HL-60 (cell line): ENCODE results near the gene GTF2H1.

ENCODE experiments used
- DNase-seq, 2 experiments: peaks; one replicate each; pipeline ENCODE4 v3.0.0-alpha.2; 2010 to 2020; ENCODE audit warnings: low read depth in 1 of 2, low spot score in 1 of 2
- H3K27ac ChIP-seq: fragments of 250-450 bp; sonication (Bioruptor Pico); replicated peaks from 2 replicates; pipeline ENCODE4 v1.5.1; 2020; ENCODE audit warnings: mild to moderate bottlenecking, moderate library complexity
- H3K27me3 ChIP-seq: fragments of 250-450 bp; sonication (Bioruptor Pico); 2 replicates; pipeline ENCODE4 v1.5.1; 2021; ENCODE audit warnings: mild to moderate bottlenecking, moderate library complexity; ENCODE audit not compliant: insufficient read depth, poor library complexity, severe bottlenecking
- H3K4me3 ChIP-seq: replicated peaks from 2 replicates; pipeline ENCODE4 v1.5.1; 2011; ENCODE audit warnings: mild to moderate bottlenecking, control low read depth, low read length; ENCODE audit not compliant: insufficient read depth
- CTCF ChIP-seq: IDR thresholded peaks from one replicate; pipeline ENCODE4 v1.5.1; 2011; ENCODE audit warnings: low read length, control low read depth, inconsistent platforms; ENCODE audit not compliant: insufficient read depth
- GABPA ChIP-seq: IDR thresholded peaks from 2 replicates; pipeline ENCODE4 v1.6.1; 2012; ENCODE audit warnings: low read depth
- POLR2AphosphoS5 ChIP-seq: IDR thresholded peaks from 2 replicates; pipeline ENCODE4 v1.6.1; 2012; ENCODE audit warnings: low read depth
- REST ChIP-seq: IDR thresholded peaks from 2 replicates; pipeline ENCODE4 v1.6.1; 2012; ENCODE audit warnings: low read depth; ENCODE audit not compliant: insufficient replicate concordance
- SPI1 ChIP-seq: IDR thresholded peaks from 2 replicates; pipeline ENCODE4 v1.6.1; 2012; ENCODE audit warnings: low read depth, mild to moderate bottlenecking, borderline replicate concordance
- long read RNA-seq: library from polyadenylated mRNA; unstranded; transcript quantifications from one replicate; pipeline ENCODE4 v2.0.0, GENCODE V29; 2020

The GTF2H1 gene
- long read RNA-seq, transcript GTF2H1-201 (15 exons, 2,982 nt): major isoform, 111 of 142 reads
- long read RNA-seq, partial matches to known transcripts: 14 of 142 reads
- long read RNA-seq, other reads (novel, unspliced or antisense): 10 of 142 reads

GRCh38 chr11:18321969-18322711, at the start of gene GTF2H1, which contains the start of gene HPS5:
GTF2H1 (plus strand) TSS chr11:18322567; CDS start chr11:18333075, 10,508 bp downstream.
HPS5 (minus strand) TSS chr11:18322140; CDS start chr11:18317858, 4,282 bp downstream.
- H3K27ac ChIP-seq: peak within 1 kb of the TSS; percentile 99
- peak; percentile 98 for DNase-seq
- peak within 1 kb of the TSS; percentile 82 for H3K4me3 ChIP-seq
- TF ChIP-seq SPI1 (peak; percentile 87), REST (no peak), CTCF (no peak), GABPA (peak; percentile 84), POLR2AphosphoS5 (peak; percentile 87; the same call in 1 of the 2 replicates)
- H3K27me3 ChIP-seq: no peaks in the 10 kb centered on the region

GRCh38 chr11:18277565-18278271, 44.6 kb upstream of the GTF2H1 start:
- Histone ChIP-seq H3K27me3 (no peaks in the 10 kb centered on the region), H3K27ac (peak overlapping the region; percentile 27), H3K4me3 (no peak overlapping the region)
- TF ChIP-seq CTCF (no peak), GABPA (no peak), REST (no peak), SPI1 (peak; percentile 59; the same call in 1 of the 2 replicates), POLR2AphosphoS5 (no peak)
- DNase-seq: peak; percentile 81 to 82

- Histone ChIP-seq H3K4me3 (no peak overlapping the region), H3K27ac (no peak overlapping the region), H3K27me3 (no peaks in the 10 kb centered on the region)
- no peak for TF ChIP-seq SPI1
- no peak for TF ChIP-seq REST
- TF ChIP-seq GABPA: no peak
- DNase-seq: no peak
Measured at GRCh38 chr11:18280438-18281045, 41.8 kb upstream of the GTF2H1 start.
